H9 (cell line): ENCODE results near the gene ANP32A. TPM values are rescaled to one million over a fixed set of nuclear protein-coding genes. Genes with fewer than 3 reads are reported as not detected.

Experiments used
- DNase-seq: peaks from one replicate; pipeline ENCODE4 v3.0.0-alpha.2; 2017
- H2AFZ ChIP-seq: one replicate; pipeline ENCODE4 v1.6.1; 2013; ENCODE audit warnings: mild to moderate bottlenecking, low read length, control low read depth, moderate library complexity
- H2AK5ac ChIP-seq: 2 replicates; pipeline ENCODE4 v1.6.1; 2013; ENCODE audit warnings: low read length, control low read depth, mixed read lengths; ENCODE audit not compliant: insufficient read length
- H2BK120ac ChIP-seq: one replicate; pipeline ENCODE4 v1.6.1; 2013; ENCODE audit warnings: low read depth, mild to moderate bottlenecking, low read length, control low read depth, inconsistent platforms; ENCODE audit not compliant: poor library complexity, severe bottlenecking
- H2BK12ac ChIP-seq: 2 replicates; pipeline ENCODE4 v1.6.1; 2013; ENCODE audit warnings: low read length, control low read depth, mixed read lengths, low read depth; ENCODE audit not compliant: insufficient read length
- H2BK15ac ChIP-seq: 2 replicates; pipeline ENCODE4 v1.6.1; 2013; ENCODE audit warnings: low read depth, low read length, control low read depth
- H2BK20ac ChIP-seq: one replicate; pipeline ENCODE4 v1.6.1; 2013; ENCODE audit warnings: low read depth, mild to moderate bottlenecking, low read length, control low read depth, inconsistent platforms; ENCODE audit not compliant: poor library complexity, severe bottlenecking
- H2BK5ac ChIP-seq: 2 replicates; pipeline ENCODE4 v1.6.1; 2013; ENCODE audit warnings: low read length, control low read depth, mixed read lengths; ENCODE audit not compliant: insufficient read length
- H3K14ac ChIP-seq: 2 replicates; pipeline ENCODE4 v1.6.1; 2013; ENCODE audit warnings: low read length, control low read depth; ENCODE audit not compliant: insufficient read depth
- H3K18ac ChIP-seq: 2 replicates; pipeline ENCODE4 v1.6.1; 2013; ENCODE audit warnings: low read depth, mild to moderate bottlenecking, mixed read lengths, low read length, control low read depth; ENCODE audit not compliant: insufficient read length
- H3K23ac ChIP-seq: 2 replicates; pipeline ENCODE4 v1.6.1; 2013; ENCODE audit warnings: low read length, control low read depth, mixed read lengths, low read depth; ENCODE audit not compliant: insufficient read length
- H3K23me2 ChIP-seq: 2 replicates; pipeline ENCODE4 v1.6.1; 2013; ENCODE audit warnings: low read depth, mild to moderate bottlenecking, mixed read lengths, low read length, control low read depth; ENCODE audit not compliant: insufficient read length, poor library complexity, severe bottlenecking
- H3K27ac ChIP-seq: 2 replicates; pipeline ENCODE4 v1.5.1; 2013; ENCODE audit warnings: low read length, control low read depth, mixed read lengths, low read depth; ENCODE audit not compliant: insufficient read length
- H3K27me3 ChIP-seq: 2 replicates; pipeline ENCODE4 v1.6.1; 2013; ENCODE audit warnings: low read length, control low read depth, inconsistent platforms; ENCODE audit not compliant: insufficient read depth
- H3K4ac ChIP-seq: 2 replicates; pipeline ENCODE4 v1.6.1; 2013; ENCODE audit warnings: low read depth, mild to moderate bottlenecking, control low read depth, inconsistent platforms, low read length, moderate library complexity
- H3K4me1 ChIP-seq: 2 replicates; pipeline ENCODE4 v1.6.1; 2013; ENCODE audit warnings: low read length, control low read depth, inconsistent platforms; ENCODE audit not compliant: insufficient read depth
- H3K4me2 ChIP-seq: 2 replicates; pipeline ENCODE4 v1.6.1; 2013; ENCODE audit warnings: low read length, control low read depth, mixed read lengths; ENCODE audit not compliant: insufficient read length, insufficient read depth
- H3K56ac ChIP-seq: 2 replicates; pipeline ENCODE4 v1.6.1; 2013; ENCODE audit warnings: low read depth, mild to moderate bottlenecking, mixed read lengths, low read length, control low read depth; ENCODE audit not compliant: insufficient read length
- H3K79me1 ChIP-seq: 2 replicates; pipeline ENCODE4 v1.6.1; 2013; ENCODE audit warnings: low read depth, mild to moderate bottlenecking, moderate library complexity, low read length, control low read depth, inconsistent platforms; ENCODE audit not compliant: insufficient read depth, poor library complexity, severe bottlenecking
- H3K79me2 ChIP-seq: 2 replicates; pipeline ENCODE4 v1.6.1; 2013; ENCODE audit warnings: low read length, control low read depth, inconsistent platforms; ENCODE audit not compliant: insufficient read depth
- H3K9ac ChIP-seq: 2 replicates; pipeline ENCODE4 v1.6.1; 2013; ENCODE audit warnings: low read length, control low read depth, mixed read lengths; ENCODE audit not compliant: insufficient read length; ENCODE audit errors: extremely low read depth
- H3K9me3 ChIP-seq: one replicate; pipeline ENCODE4 v1.6.1; 2013; ENCODE audit warnings: low read depth, low read length, inconsistent platforms; ENCODE audit not compliant: control insufficient read depth
- H3T11ph ChIP-seq: one replicate; pipeline ENCODE4 v1.6.1; 2013; ENCODE audit warnings: mild to moderate bottlenecking, low read length, control low read depth, inconsistent platforms
- H4K20me1 ChIP-seq: one replicate; pipeline ENCODE4 v1.6.1; 2013; ENCODE audit not compliant: control insufficient read depth, insufficient read length, insufficient read depth
- H4K5ac ChIP-seq: 2 replicates; pipeline ENCODE4 v1.6.1; 2013; ENCODE audit warnings: low read depth, mild to moderate bottlenecking, mixed read lengths, low read length, control low read depth; ENCODE audit not compliant: insufficient read length
- H4K8ac ChIP-seq: replicated peaks from 2 replicates; pipeline ENCODE4 v1.6.1; 2013; ENCODE audit warnings: low read length, control low read depth, mixed read lengths, low read depth; ENCODE audit not compliant: insufficient read length
- H4K91ac ChIP-seq: 2 replicates; pipeline ENCODE4 v1.6.1; 2013; ENCODE audit warnings: low read depth, mild to moderate bottlenecking, moderate library complexity, mixed read lengths, low read length, control low read depth; ENCODE audit not compliant: insufficient read length
- H3K27ac Mint-ChIP-seq, 3 experiments: 2 replicates in 2 of 3; 3 replicates in 1 of 3; pipeline ENCODE4 v1.8.0; 2020 to 2021; ENCODE audit warnings: mixed read lengths in 3 of 3, mild to moderate bottlenecking in 1 of 3, moderate library complexity in 1 of 3
- H3K27me3 Mint-ChIP-seq: 2 replicates; pipeline ENCODE4 v1.8.0; 2021; ENCODE audit warnings: low read depth, mild to moderate bottlenecking, moderate library complexity, mixed read lengths
- H3K36me3 Mint-ChIP-seq, 3 experiments: 2 replicates in 2 of 3; 3 replicates in 1 of 3; pipeline ENCODE4 v1.8.0; 2020 to 2021; ENCODE audit warnings: low read depth in 3 of 3, mixed read lengths in 3 of 3; ENCODE audit not compliant: insufficient read depth in 1 of 3
- H3K4me1 Mint-ChIP-seq, 2 experiments: 2 replicates each; pipeline ENCODE4 v1.8.0; 2020; ENCODE audit warnings: mixed read lengths in 2 of 2
- H3K4me3 Mint-ChIP-seq, 2 experiments: 2 replicates in 1 of 2; 3 replicates in 1 of 2; pipeline ENCODE4 v1.8.0; 2020 to 2021; ENCODE audit warnings: mild to moderate bottlenecking in 2 of 2, mixed read lengths in 2 of 2, moderate library complexity in 1 of 2
- H3K9me3 Mint-ChIP-seq, 2 experiments: 2 replicates in 1 of 2; 3 replicates in 1 of 2; pipeline ENCODE4 v1.8.0; 2020; ENCODE audit warnings: mild to moderate bottlenecking in 2 of 2, mixed read lengths in 2 of 2, moderate library complexity in 1 of 2
- WGBS: extraction: QIAGEN DNeasy Blood & Tissue Kit; methylation state at CpG from one replicate; pipeline ENCODE4 v1.1.7; 2013; ENCODE audit warnings: missing lambda C conversion rate, low lambda C conversion rate, mixed read lengths; ENCODE audit not compliant: insufficient read length; ENCODE audit errors: extremely low coverage; 5-methylcytosine and 5-hydroxymethylcytosine counted together
- total RNA-seq: library from RNA; stranded (reverse); gene quantifications from 2 replicates; pipeline ENCODE4 v1.2.1, GENCODE V29; 2021
- TF ChIP-seq, protein P1 (sequence below): fragments of 200-600 bp; sonication (generic); conservative IDR thresholded peaks from 3 replicates; pipeline ENCODE4 v1.8.0; 2021; ENCODE audit warnings: antibody characterized with exemption, mild to moderate bottlenecking

ANP32A gene
- total RNA-seq, 1 experiment from 2014 or later, result 318 TPM

GRCh38 chr15:68743256-68743655 is 77.4 kb downstream of the ANP32A start:
- Histone ChIP-seq H3T11ph (no peak overlapping the region), H4K20me1 (no peaks in the 10 kb centered on the region), H3K4ac (no peak overlapping the region), H4K91ac (no peak overlapping the region), H4K5ac (no peak overlapping the region), H2BK120ac (no peak overlapping the region), H2BK15ac (no peak overlapping the region), H2BK20ac (no peak overlapping the region), H4K8ac (no peak overlapping the region), H3K56ac (no peak overlapping the region), H3K27ac (no peak overlapping the region), H3K27me3 (no peaks in the 10 kb centered on the region), H2BK12ac (no peak overlapping the region), H3K18ac (no peak overlapping the region), H3K23ac (no peak overlapping the region), H3K4me2 (no peak overlapping the region), H2AK5ac (no peak overlapping the region), H3K14ac (no peak overlapping the region), H2BK5ac (no peak overlapping the region), H3K9ac (no peak overlapping the region), H3K79me1 (no peaks in the 10 kb centered on the region), H3K9me3 (no peaks in the 10 kb centered on the region), H2AFZ (no peak overlapping the region), H3K23me2 (no peaks in the 10 kb centered on the region), H3K4me1 (no peaks in the 10 kb centered on the region), H3K79me2 (no peaks in the 10 kb centered on the region)
- DNase-seq, result no peak
- Mint-ChIP-seq H3K27me3 (peaks cover 3% of the 10 kb centered on the region), H3K36me3 (no peaks in the 10 kb centered on the region), H3K9me3 (no peaks in the 10 kb centered on the region; a peak in 1 of 5 replicates), H3K4me3 (no peak overlapping the region), H3K4me1 (no peaks in the 10 kb centered on the region), H3K27ac (no peak overlapping the region; a peak in 1 of 7 replicates)
- no CpG with 5 or more reads among the region's 3 CpGs for WGBS
- TF ChIP-seq, protein P1, sequence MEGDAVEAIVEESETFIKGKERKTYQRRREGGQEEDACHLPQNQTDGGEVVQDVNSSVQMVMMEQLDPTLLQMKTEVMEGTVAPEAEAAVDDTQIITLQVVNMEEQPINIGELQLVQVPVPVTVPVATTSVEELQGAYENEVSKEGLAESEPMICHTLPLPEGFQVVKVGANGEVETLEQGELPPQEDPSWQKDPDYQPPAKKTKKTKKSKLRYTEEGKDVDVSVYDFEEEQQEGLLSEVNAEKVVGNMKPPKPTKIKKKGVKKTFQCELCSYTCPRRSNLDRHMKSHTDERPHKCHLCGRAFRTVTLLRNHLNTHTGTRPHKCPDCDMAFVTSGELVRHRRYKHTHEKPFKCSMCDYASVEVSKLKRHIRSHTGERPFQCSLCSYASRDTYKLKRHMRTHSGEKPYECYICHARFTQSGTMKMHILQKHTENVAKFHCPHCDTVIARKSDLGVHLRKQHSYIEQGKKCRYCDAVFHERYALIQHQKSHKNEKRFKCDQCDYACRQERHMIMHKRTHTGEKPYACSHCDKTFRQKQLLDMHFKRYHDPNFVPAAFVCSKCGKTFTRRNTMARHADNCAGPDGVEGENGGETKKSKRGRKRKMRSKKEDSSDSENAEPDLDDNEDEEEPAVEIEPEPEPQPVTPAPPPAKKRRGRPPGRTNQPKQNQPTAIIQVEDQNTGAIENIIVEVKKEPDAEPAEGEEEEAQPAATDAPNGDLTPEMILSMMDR, result no peak
